Activated CD4-positive, alpha-beta T cell treated with anti-CD3 and anti-CD28 coated beads, Interleukin-2, amount 50 U/mL, for 1 hour (primary cell): ENCODE data around the gene SOCS1.
"Not testable (repeated sequence)": the region's sequence is repeated elsewhere in the genome, so short reads cannot be mapped to it uniquely, and the experiment has no call there.

ENCODE experiments used
- DNase-seq: peaks from one replicate; pipeline ENCODE4 v3.0.0-alpha.2; 2020

The SOCS1 gene

DNA sequence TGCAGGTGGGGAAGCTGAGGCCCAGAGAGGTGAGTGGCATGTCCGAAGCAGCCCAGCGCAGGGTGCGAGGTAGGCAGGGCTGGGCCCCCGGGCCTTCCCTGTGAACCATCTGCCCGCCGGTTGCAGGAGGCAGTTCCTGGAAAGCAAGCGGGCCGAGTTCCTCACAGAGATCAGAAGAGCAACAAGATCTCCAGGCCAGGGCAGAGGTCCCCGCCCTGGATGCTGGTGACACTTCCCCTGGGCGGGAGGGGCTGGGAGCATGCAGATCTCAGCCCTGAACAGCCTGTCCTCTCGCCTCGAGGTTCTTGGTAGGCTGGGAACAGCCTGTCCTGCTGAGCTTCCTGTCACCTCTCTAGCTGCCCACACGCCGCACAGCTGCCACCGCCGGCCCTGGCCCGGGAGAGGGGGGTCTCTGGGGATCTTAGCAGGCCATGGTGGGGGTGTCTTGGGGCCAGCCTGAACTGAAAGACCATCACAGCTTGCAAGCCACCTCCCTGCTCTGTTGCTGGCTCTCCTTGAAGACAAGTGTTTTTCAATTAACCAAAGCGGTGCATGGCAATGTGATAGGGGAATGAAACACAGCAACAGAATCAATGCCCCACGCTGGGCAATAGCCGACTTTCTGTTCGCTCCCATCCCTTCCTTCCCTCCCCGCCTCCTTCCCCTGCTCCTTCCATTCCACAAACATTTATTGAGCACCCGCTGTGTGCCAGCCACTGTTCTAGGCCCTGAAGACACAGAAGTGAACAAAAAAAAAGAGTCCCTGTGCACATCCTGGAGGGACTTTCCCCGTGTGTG, 31.7 kb downstream of the SOCS1 start:
- DNase-seq, result peak; percentile 37

DNA sequence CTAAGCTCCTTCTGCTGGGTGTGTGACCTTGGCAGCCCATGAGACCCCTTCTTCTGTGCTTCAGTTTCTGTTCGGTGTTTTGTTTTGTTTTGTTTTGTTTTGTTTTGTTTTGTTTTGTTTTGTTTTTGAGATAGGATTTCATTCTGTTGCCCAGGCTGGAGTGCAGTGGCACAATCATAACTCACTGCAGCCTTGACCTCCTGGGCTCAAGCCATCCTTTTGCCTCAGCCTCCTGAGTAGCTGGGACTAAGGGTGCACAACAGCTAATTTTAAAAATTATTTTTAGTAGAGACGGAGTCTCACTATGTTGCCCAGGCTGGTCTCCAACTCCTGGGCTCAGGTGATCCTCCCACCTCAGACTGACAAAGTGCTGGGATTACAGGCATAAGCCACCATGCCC, 35.5 kb downstream of the SOCS1 start:
- DNase-seq, result not testable (repeated sequence)

DNA sequence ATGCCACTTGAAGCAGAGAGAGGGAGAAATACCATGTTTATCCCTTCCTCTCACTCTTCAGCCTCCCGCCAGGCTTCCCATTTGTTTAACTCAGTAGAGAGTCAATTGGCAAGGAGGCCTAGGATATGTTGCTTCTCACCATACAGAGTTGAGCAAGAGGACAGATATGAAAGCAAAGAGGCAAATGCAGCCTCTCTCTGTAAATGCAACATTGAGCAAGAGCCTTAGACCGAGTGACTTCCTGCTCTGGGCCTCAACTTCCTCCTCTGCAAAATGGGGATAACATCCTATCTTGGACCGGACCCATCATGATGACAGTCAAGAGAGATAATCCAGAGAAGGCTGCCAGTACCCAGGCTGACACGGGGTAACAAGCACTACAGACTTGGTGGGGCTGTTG, 36.8 kb downstream of the SOCS1 start:
- DNase-seq, result no peak

DNA sequence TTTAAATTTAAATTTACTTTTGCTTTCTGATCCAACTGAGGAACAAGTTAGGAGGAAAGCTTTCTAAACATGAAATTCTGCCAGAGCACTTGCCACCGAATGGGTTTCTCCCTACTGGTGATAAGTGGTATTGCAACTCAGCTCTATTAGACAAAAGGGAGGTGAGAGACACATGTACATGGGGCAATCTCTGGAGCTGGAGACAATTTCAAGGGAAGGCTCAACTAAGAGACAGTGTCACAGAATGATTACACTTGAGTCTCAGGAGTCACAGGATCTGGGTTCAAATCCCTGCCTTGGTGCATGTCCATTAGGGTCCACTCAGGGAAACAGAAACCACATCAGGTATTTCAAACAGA, 37.4 kb downstream of the SOCS1 start:
- DNase-seq, result no peak

DNA sequence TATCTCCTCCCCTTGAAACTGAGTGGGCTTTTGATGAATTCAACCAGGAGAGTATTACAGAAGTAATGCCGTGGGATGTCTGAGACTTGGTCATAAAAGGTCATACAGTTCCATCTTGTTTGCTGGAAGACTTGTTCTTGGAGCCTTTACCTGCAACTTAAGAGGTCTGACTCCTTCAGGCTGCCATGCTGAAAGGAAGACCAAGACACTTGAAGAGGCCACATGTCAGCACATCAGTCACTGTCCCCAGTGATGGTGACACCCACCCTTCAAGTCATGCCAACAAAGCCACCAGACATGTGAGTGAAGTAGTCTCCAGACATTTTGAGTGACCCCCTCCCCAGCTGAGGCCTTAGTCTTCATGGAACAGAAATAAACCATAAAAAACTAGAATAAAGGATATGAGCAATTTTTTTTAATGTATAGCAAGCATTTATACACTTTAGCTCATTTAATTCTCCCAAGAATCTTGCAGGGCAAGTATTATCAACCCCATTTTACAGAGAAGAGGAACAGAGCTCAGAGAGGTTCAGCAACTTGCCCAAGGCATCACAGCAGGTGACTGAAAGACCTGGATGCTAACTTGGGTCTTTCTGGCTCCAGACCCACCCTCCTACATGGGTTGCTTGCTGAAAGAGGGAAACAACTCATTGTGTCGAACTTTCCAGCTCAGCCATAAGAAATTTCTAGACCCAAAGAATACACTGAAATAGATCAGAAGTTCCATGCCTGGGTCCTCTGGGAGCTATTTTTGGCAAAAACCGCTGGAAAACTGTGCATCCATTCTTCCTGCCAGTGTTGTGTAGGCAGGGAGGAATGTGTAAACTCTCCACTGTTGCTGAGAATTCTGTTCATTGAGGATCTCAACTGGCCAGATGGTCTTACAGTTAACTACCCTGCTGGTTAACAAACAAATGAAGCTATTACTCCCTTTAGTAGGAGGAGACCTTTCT, 38.1 kb downstream of the SOCS1 start:
- DNase-seq, result no peak

DNA sequence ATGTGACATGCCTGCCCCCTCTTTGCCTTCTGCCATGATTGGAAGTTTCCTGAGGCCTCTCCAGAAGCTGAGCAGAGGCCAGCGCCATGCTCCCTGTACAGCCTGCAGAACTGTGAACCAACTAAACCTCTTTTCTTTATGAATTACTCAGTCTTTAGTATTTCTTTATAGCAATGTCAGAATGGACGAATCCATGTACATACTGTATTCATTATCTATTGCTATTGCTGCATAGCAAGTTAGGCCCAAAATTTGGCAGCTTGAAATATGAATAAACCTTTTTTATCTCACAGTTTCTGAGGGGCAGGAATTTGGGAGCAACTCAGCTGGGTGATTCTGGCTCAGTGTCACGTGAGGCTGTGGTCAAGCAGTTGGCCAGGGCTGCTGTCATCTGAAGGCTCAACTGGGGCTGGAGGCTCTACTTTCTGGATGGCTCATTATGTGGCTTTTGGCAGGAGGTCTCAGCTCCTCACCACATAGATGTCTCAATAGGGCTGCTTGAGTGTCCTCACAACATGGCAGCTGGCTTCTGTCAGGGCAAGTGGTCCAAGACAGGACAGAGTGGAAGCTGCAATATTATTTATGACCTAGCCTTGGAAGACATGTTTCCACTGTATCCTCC, 40.0 kb downstream of the SOCS1 start:
- DNase-seq, result no peak

DNA sequence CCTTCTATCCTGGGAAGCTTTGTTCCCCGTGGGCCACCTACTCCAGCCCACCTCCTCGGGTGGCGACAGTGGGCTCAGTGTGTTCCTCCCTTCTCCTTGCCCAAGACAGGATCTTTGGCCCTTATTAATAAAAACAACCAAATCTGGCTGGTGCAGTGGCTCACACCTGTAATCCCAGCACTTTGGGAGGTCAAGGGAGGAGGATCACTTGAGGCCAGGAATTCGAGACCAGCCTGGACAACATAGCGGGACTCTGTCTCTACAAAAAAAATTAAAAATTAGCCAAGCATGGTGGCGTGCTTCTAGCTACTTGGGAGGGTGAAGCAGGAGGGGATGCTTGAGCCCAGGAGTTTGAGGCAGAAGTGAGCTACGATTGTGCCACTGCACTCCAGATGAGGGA, 42.2 kb downstream of the SOCS1 start:
- DNase-seq, result no peak

DNA sequence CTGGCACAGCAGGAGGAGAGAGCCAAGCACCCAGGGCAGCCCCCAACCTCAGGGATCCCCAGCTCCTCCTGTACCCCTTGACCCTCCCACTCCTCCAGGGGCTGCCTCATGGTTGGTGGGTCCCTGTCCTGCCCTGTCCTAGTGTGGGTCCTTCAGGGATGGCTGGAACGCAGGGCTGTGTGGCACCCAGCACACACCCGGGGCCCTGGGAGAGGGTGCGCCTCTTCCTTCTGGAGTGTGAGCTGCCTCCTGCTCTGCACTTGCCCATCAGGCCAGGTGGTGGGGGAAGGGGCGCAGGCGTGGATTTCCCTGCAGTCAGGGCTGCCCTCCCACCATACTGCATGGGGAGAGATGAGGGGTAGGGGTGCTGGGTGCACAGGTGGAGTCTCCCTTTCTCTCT, 42.6 kb downstream of the SOCS1 start:
- DNase-seq, result no peak

DNA sequence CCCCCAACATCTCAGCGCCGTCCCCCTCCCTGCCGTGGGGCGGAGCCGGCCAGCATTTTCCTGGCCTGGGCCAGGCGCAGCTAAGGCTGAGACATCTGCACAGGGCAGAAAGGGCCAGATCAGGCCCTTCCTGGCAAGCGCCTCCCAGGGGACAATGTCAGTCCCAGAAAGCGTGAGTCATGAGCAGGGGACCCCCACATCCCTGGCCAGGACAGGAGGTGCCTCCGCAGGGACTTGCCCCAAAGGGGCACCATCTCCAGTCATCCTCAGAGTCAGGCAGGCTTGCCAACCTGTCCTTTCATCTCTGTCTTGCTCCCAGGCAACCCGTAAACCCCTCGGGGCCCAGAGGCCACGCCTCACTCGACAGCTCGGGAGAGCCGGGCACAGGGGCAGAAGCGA, 43.2 kb downstream of the SOCS1 start:
- DNase-seq, result no peak

DNA sequence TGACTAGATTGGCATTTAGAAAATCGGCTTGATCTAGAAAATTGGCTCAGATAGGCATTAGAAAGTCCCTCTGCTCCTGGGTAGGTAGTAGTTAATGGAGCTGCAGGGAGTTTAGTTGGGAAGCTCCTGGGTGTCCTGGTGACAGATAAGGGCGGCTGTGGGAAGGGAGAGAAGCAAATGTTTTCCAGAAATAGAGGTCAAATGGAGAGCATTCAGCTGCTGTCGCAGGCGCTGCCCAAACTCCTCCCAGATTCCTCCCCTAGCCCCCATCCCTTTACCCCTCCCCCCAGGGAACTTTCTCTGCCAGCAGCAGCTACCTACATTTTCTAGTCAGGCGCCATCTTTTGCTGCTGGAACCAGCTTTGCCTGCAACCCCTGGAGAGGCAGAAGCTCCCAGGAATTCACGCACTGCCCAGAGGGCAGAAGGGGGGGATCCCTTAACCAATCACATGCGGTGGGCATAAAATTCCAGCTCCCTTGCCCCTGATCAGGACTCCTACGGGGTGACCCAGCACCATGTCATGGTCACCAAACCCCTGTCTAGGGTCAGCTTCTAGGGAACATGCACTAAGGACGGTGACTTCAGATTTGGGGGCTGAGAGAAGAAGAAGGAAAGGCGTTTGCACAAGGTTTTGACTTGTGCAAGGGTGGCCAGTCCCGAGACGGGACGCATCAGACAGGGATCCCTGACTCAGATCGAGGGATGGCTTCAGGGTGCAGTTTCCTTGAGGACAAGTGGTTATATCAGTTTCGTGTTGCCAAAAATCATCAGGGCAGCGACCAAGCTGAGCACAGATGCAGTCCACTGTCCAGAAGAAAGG, 43.8 kb downstream of the SOCS1 start:
- no peak for DNase-seq

DNA sequence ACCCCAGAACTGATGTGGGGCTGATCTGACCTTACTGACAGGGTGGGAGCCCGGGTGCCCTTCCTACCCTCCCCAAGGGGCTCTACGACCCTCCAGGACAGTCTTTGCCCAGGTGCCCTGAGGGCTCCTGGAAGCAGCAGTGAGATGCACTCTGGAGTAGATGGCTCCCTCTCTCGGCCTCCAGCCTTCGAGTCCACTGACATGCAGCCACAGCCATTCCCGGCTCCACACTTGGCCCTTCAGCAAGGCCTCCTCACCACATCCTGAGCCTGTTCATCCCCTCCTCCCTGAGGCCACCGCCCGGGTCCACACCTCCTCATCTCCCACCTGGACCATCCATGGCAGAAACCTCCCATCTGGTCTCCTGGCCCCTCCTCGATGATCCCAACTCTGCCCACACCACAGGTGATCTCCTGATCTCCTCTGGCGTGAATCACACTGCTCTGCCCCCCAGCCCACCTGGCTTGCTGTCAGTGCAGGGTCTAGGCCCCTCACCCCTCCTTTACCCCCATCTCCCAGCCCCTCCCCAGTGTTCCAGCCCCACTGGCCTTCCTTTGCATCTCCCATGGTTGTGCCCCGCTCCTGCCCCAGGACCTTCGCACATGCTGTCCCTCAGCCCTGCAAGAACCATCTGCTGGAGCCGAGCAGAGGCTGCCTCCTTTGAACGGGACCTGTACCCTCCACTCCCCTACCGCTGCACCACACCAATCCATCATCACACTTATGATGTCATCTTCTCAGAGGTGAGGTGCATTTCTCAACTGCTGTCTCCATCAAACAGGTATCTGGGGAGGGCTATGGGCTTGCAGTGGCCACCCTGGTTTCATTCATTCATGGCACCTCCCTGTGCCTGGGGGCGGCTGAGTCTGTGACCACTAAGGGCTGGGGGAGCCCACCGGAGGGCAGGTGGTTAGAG, 44.7 kb downstream of the SOCS1 start:
- DNase-seq, result no peak

DNA sequence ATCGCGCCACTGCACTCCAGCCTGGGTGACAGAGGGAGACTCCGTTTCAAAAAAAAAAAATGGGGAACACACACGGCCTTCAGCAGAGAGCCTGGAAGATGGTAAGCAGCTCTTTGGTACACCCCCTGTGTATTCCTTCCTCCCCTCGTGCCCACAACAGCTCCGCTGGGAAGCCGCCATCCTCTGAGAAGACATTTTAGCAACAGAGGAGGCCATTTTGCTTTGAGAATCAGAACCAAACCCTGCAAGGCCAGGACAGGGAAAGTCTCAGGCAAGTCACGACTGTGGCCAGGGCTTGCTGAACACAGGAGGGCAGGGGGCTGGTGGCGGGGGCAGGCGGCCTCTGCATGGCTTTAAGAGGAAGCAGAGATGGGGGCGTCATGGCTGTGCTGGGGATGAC, 45.7 kb downstream of the SOCS1 start:
- no peak for DNase-seq

DNA sequence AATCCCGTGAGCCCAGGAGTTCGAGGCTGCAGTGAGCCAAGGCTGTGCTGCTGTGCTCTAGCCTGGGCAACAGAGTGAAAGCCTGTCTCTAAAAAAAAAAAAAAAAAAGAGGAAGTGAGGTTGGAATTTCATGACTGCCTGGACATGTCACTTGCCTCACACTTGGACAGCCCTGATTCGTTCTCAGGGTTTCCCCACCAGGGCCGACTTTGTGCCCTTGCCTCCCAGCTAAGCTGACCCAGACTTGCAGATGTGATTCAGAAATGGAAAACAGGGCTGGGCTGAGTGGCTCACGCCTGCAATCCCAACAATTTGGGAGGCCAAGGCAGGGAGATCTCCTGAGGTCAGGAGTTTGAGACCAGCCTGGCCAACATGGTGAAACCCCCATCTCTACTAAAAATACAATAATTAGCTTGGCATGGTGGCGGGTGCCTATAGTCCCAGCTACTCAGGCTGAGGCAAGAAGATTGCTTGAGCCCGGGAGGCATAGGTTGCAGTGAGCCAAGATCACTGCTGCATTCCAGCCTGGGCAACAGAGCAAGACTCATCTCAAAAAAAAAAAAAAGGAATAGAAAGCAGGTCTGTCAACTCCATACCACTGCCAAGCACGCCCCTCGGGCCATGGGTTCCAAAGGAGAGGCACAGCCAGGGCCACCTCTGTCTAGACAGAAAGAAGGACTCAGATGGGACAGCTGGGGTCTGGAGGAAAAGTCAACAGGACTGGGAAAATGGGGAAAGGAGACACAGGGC, 46.9 kb downstream of the SOCS1 start:
- DNase-seq, result no peak

DNA sequence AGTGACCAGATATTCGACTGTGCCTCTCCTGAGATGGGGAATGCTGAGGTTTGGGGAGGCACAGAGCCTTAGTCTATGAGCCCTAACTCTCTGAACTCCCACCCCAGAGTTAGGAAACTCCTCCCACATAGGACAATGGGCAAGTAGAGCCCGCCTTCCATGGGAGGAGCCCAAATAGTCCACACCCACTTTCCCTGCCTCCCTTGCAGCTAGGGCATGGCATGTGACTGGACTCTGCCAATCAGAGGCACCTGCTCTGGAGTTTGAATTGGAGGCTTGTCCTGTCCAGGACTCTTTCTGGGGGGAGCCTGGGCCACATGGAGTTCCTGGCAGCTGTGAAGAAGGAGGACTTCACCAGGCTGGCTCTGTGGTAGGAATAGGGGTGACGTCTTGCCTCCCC, 48.4 kb downstream of the SOCS1 start:
- DNase-seq, result no peak

DNA sequence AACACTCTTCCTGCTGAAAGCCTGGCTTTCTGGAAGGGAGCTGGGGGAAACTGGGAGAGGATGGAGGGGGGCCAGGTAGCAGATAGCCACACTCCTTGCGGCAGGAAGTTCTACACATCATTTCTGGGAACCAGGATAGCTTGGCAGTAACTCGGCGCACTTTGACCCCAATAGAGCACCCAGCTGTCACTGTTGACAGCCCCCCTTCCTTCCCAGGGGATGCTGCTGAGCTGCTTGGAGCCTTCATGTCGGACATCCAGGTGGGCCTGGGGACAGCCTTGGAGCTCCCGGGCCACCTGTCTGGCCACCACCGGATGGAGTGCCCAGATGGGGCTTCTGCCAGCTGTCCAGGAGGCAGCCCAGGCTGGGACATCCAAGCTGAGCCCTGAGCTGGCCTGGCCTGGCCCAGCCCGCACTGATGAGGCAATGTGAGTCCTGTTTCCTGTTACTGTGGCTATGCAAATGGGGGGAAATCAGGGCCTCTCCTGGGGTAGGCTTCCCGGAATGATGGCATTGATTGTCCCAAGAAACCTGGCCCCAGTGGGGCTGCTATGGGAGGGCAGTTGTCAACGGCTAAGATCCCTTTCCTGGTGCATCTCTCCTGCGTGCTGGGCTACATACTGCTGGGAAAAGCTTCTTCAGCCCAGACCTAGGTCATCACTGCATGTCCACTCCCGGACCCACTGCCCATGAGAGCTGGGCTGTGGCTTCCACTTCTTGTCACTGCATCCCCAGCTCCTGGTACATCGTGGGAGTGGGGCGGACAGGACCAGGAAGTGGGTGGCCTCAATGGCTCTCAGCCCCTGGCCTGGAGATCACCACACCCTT, 50.0 kb downstream of the SOCS1 start:
- DNase-seq, result no peak

DNA sequence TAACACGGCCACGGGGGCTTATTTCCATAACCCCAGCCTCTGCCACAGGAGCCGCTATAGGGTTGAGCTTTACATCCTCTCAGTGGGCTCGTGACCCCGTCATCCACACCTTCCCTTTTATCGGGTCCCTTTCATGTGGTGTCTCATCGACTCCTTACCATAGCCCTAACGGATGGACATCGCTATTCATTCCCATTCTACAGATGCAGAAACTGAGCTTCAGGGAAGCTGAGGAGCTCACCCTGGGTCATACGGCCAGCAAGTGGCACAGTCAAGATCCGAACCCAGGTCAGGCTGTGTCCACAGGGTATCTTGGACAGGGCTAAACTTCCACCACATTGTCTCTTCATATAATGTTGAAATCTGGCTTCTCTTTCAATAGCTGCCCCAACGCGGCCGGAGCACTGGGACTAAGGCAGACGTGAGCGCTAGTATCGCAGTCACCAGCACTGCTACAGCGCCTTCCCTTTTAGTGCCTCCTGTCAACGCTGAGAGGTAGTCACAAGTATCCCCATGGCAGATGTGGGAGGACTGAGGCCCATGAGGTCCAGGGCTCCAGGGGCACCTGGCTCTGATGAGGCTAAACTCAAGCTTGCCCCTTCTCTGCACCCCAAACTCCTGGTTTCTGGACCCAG, 50.8 kb downstream of the SOCS1 start:
- no peak for DNase-seq

DNA sequence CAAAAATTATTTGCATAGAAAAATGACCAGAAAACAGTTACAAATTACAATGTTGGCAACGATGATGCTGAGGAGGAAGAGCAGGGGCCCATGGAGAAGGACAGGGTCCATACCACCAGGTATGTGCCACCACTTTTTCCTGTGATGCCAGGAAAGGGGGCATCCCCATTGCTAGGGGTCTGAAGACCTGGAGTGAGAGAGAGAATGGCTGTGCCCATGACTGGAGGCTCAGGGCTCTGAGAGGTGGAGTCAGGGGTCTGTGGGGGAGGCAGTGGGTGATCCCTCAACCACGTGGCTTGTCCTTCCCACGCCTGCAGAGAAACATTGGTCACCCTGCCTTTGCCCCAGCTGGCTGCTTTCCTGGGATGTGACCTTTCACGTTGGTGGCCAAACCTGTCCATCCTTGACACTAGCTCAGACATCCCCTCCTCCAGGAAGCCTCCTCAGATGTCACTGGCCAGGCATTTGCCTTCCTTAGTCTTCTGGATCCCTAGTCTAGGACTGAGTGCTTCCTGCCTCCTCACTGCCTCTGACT, 51.4 kb downstream of the SOCS1 start:
- DNase-seq, result no peak
